ENCODE data around the gene BAIAP2. TPM values are rescaled to one million over a fixed set of nuclear protein-coding genes. Genes with fewer than 3 reads are reported as not detected.

The BAIAP2 gene
- 10 to 100 TPM; 61.6 to 75.9 TPM for total RNA-seq

GRCh38 chr17:81034779-81035520, at the start of gene BAIAP2:
Gene BAIAP2, plus strand, starts transcription at chr17:81035151. Its CDS starts 104 bp downstream, at chr17:81035255.

DNA sequence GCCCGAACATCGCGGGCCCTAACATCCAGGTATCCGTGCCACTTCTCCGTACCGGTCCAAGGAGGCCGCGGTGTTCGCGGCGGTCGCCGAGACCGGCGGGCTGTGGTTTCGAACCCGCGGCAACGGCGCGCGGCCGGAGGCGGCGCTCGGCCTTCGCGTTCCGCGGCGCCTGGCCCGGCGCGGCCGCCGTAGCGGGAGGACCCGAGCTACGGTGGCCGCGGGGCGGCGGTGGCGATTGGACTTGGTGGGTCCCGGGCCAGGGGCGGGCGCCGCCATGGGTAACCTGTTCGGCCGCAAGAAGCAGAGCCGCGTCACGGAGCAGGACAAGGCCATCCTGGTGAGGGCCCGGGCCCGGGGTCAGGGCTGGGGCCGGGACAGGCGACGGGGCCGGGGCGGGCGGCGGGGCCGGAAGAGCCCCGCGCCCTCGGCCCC, 43.3 kb upstream of the BAIAP2 start, which contains the start of gene CHMP6:
CHMP6 (plus strand) TSS at position 197 of the 432 bp plus-strand sequence; CDS start at position 275, 78 bp downstream.

GRCh38 chr17:81165246-81166032, 130.5 kb downstream of the BAIAP2 start, which contains the start of gene PVALEF:
Gene PVALEF, plus strand, starts transcription at chr17:81165507. Its CDS starts 15,720 bp downstream, at chr17:81181227.

GRCh38 chr17:81166033-81166492, 131.1 kb downstream of the BAIAP2 start, which contains the start of gene AATK:
Gene AATK, minus strand, starts transcription at chr17:81166221. Its CDS starts 229 bp downstream, at chr17:81165992.

Small RNA genes lying within 50 kb of the gene (small RNA-seq; reads per million reads assigned to genes)
- gene MIR1250 (0.12 to 0.43 reads per million in 2 donors), gene MIR3065 (70.6 to 84.5 reads per million in 2 donors), gene MIR657 (0.17 to 0.21 reads per million in 2 donors)

Other genes starting within 250 kb of the BAIAP2 start
- gene CHMP6, start 43.3 kb upstream of the BAIAP2 start, total RNA-seq = 10 to 100 TPM; 14.8 to 24.6 TPM
- under 1 TPM in 1 of 2 donors, not detected in 1; under 0.01 TPM for gene PVALEF, start 130.4 kb downstream of the BAIAP2 start, total RNA-seq
- 10 to 100 TPM; 16.0 to 50.6 TPM for gene AATK, start 131.1 kb downstream of the BAIAP2 start, total RNA-seq
- 10 to 100 TPM in 1 of 2 donors, 1 to 10 TPM in 1; 6.5 to 17.6 TPM for gene CEP131, start 187.8 kb downstream of the BAIAP2 start, total RNA-seq
- 10 to 100 TPM; 15.0 to 32.3 TPM for gene TEPSIN, start 203.9 kb downstream of the BAIAP2 start, total RNA-seq
- gene NDUFAF8, start 204.2 kb downstream of the BAIAP2 start, total RNA-seq = 10 to 100 TPM; 10.7 to 34.0 TPM